H9 (cell line): ENCODE measurements around the gene PPP1R8. TPM values are rescaled to one million over a fixed set of nuclear protein-coding genes. Genes with fewer than 3 reads are reported as not detected.

Source experiments
- DNase-seq: peaks from one replicate; pipeline ENCODE4 v3.0.0-alpha.2; 2017
- H2AFZ ChIP-seq: one replicate; pipeline ENCODE4 v1.6.1; 2013; ENCODE audit warnings: mild to moderate bottlenecking, low read length, control low read depth, moderate library complexity
- H2AK5ac ChIP-seq: 2 replicates; pipeline ENCODE4 v1.6.1; 2013; ENCODE audit warnings: low read length, control low read depth, mixed read lengths; ENCODE audit not compliant: insufficient read length
- H2BK120ac ChIP-seq: one replicate; pipeline ENCODE4 v1.6.1; 2013; ENCODE audit warnings: low read depth, mild to moderate bottlenecking, low read length, control low read depth, inconsistent platforms; ENCODE audit not compliant: poor library complexity, severe bottlenecking
- H2BK12ac ChIP-seq: 2 replicates; pipeline ENCODE4 v1.6.1; 2013; ENCODE audit warnings: low read length, control low read depth, mixed read lengths, low read depth; ENCODE audit not compliant: insufficient read length
- H2BK15ac ChIP-seq: 2 replicates; pipeline ENCODE4 v1.6.1; 2013; ENCODE audit warnings: low read depth, low read length, control low read depth
- H2BK20ac ChIP-seq: one replicate; pipeline ENCODE4 v1.6.1; 2013; ENCODE audit warnings: low read depth, mild to moderate bottlenecking, low read length, control low read depth, inconsistent platforms; ENCODE audit not compliant: poor library complexity, severe bottlenecking
- H2BK5ac ChIP-seq: 2 replicates; pipeline ENCODE4 v1.6.1; 2013; ENCODE audit warnings: low read length, control low read depth, mixed read lengths; ENCODE audit not compliant: insufficient read length
- H3K14ac ChIP-seq: 2 replicates; pipeline ENCODE4 v1.6.1; 2013; ENCODE audit warnings: low read length, control low read depth; ENCODE audit not compliant: insufficient read depth
- H3K18ac ChIP-seq: 2 replicates; pipeline ENCODE4 v1.6.1; 2013; ENCODE audit warnings: low read depth, mild to moderate bottlenecking, mixed read lengths, low read length, control low read depth; ENCODE audit not compliant: insufficient read length
- H3K23ac ChIP-seq: 2 replicates; pipeline ENCODE4 v1.6.1; 2013; ENCODE audit warnings: low read length, control low read depth, mixed read lengths, low read depth; ENCODE audit not compliant: insufficient read length
- H3K23me2 ChIP-seq: 2 replicates; pipeline ENCODE4 v1.6.1; 2013; ENCODE audit warnings: low read depth, mild to moderate bottlenecking, mixed read lengths, low read length, control low read depth; ENCODE audit not compliant: insufficient read length, poor library complexity, severe bottlenecking
- H3K27ac ChIP-seq: 2 replicates; pipeline ENCODE4 v1.5.1; 2013; ENCODE audit warnings: low read length, control low read depth, mixed read lengths, low read depth; ENCODE audit not compliant: insufficient read length
- H3K27me3 ChIP-seq: 2 replicates; pipeline ENCODE4 v1.6.1; 2013; ENCODE audit warnings: low read length, control low read depth, inconsistent platforms; ENCODE audit not compliant: insufficient read depth
- H3K4ac ChIP-seq: 2 replicates; pipeline ENCODE4 v1.6.1; 2013; ENCODE audit warnings: low read depth, mild to moderate bottlenecking, control low read depth, inconsistent platforms, low read length, moderate library complexity
- H3K4me1 ChIP-seq: 2 replicates; pipeline ENCODE4 v1.6.1; 2013; ENCODE audit warnings: low read length, control low read depth, inconsistent platforms; ENCODE audit not compliant: insufficient read depth
- H3K4me2 ChIP-seq: 2 replicates; pipeline ENCODE4 v1.6.1; 2013; ENCODE audit warnings: low read length, control low read depth, mixed read lengths; ENCODE audit not compliant: insufficient read length, insufficient read depth
- H3K56ac ChIP-seq: 2 replicates; pipeline ENCODE4 v1.6.1; 2013; ENCODE audit warnings: low read depth, mild to moderate bottlenecking, mixed read lengths, low read length, control low read depth; ENCODE audit not compliant: insufficient read length
- H3K79me1 ChIP-seq: 2 replicates; pipeline ENCODE4 v1.6.1; 2013; ENCODE audit warnings: low read depth, mild to moderate bottlenecking, moderate library complexity, low read length, control low read depth, inconsistent platforms; ENCODE audit not compliant: insufficient read depth, poor library complexity, severe bottlenecking
- H3K79me2 ChIP-seq: 2 replicates; pipeline ENCODE4 v1.6.1; 2013; ENCODE audit warnings: low read length, control low read depth, inconsistent platforms; ENCODE audit not compliant: insufficient read depth
- H3K9ac ChIP-seq: 2 replicates; pipeline ENCODE4 v1.6.1; 2013; ENCODE audit warnings: low read length, control low read depth, mixed read lengths; ENCODE audit not compliant: insufficient read length; ENCODE audit errors: extremely low read depth
- H3K9me3 ChIP-seq: one replicate; pipeline ENCODE4 v1.6.1; 2013; ENCODE audit warnings: low read depth, low read length, inconsistent platforms; ENCODE audit not compliant: control insufficient read depth
- H3T11ph ChIP-seq: one replicate; pipeline ENCODE4 v1.6.1; 2013; ENCODE audit warnings: mild to moderate bottlenecking, low read length, control low read depth, inconsistent platforms
- H4K20me1 ChIP-seq: one replicate; pipeline ENCODE4 v1.6.1; 2013; ENCODE audit not compliant: control insufficient read depth, insufficient read length, insufficient read depth
- H4K5ac ChIP-seq: 2 replicates; pipeline ENCODE4 v1.6.1; 2013; ENCODE audit warnings: low read depth, mild to moderate bottlenecking, mixed read lengths, low read length, control low read depth; ENCODE audit not compliant: insufficient read length
- H4K8ac ChIP-seq: replicated peaks from 2 replicates; pipeline ENCODE4 v1.6.1; 2013; ENCODE audit warnings: low read length, control low read depth, mixed read lengths, low read depth; ENCODE audit not compliant: insufficient read length
- H4K91ac ChIP-seq: 2 replicates; pipeline ENCODE4 v1.6.1; 2013; ENCODE audit warnings: low read depth, mild to moderate bottlenecking, moderate library complexity, mixed read lengths, low read length, control low read depth; ENCODE audit not compliant: insufficient read length
- H3K27ac Mint-ChIP-seq, 3 experiments: 2 replicates in 2 of 3; 3 replicates in 1 of 3; pipeline ENCODE4 v1.8.0; 2020 to 2021; ENCODE audit warnings: mixed read lengths in 3 of 3, mild to moderate bottlenecking in 1 of 3, moderate library complexity in 1 of 3
- H3K27me3 Mint-ChIP-seq: 2 replicates; pipeline ENCODE4 v1.8.0; 2021; ENCODE audit warnings: low read depth, mild to moderate bottlenecking, moderate library complexity, mixed read lengths
- H3K36me3 Mint-ChIP-seq, 3 experiments: 2 replicates in 2 of 3; 3 replicates in 1 of 3; pipeline ENCODE4 v1.8.0; 2020 to 2021; ENCODE audit warnings: low read depth in 3 of 3, mixed read lengths in 3 of 3; ENCODE audit not compliant: insufficient read depth in 1 of 3
- H3K4me1 Mint-ChIP-seq, 2 experiments: 2 replicates each; pipeline ENCODE4 v1.8.0; 2020; ENCODE audit warnings: mixed read lengths in 2 of 2
- H3K4me3 Mint-ChIP-seq, 2 experiments: 2 replicates in 1 of 2; 3 replicates in 1 of 2; pipeline ENCODE4 v1.8.0; 2020 to 2021; ENCODE audit warnings: mild to moderate bottlenecking in 2 of 2, mixed read lengths in 2 of 2, moderate library complexity in 1 of 2
- H3K9me3 Mint-ChIP-seq, 2 experiments: 2 replicates in 1 of 2; 3 replicates in 1 of 2; pipeline ENCODE4 v1.8.0; 2020; ENCODE audit warnings: mild to moderate bottlenecking in 2 of 2, mixed read lengths in 2 of 2, moderate library complexity in 1 of 2
- CTCF ChIP-seq: fragments of 200-600 bp; sonication (generic); conservative IDR thresholded peaks from 3 replicates; pipeline ENCODE4 v1.8.0; 2021; ENCODE audit warnings: antibody characterized with exemption, mild to moderate bottlenecking
- WGBS: extraction: QIAGEN DNeasy Blood & Tissue Kit; methylation state at CpG from one replicate; pipeline ENCODE4 v1.1.7; 2013; ENCODE audit warnings: missing lambda C conversion rate, low lambda C conversion rate, mixed read lengths; ENCODE audit not compliant: insufficient read length; ENCODE audit errors: extremely low coverage; 5-methylcytosine and 5-hydroxymethylcytosine counted together
- total RNA-seq: library from RNA; stranded (reverse); gene quantifications from 2 replicates; pipeline ENCODE4 v1.2.1, GENCODE V29; 2021

Gene PPP1R8
- total RNA-seq, 1 experiment from 2014 or later = 58.8 TPM

- H4K91ac ChIP-seq = no peak overlapping the region
- H4K8ac ChIP-seq = no peak overlapping the region
- no peak overlapping the region for H3K14ac ChIP-seq
- no peak overlapping the region for H2BK5ac ChIP-seq
- no peak overlapping the region for H3K4me3 Mint-ChIP-seq
- no peaks in the 10 kb centered on the region for H3K9me3 ChIP-seq
- no CpG with 5 or more reads among the region's 2 CpGs for WGBS
- no peaks in the 10 kb centered on the region for H4K20me1 ChIP-seq
- H3K4me1 Mint-ChIP-seq = no peaks in the 10 kb centered on the region
- H3K23me2 ChIP-seq = no peaks in the 10 kb centered on the region
- H2AFZ ChIP-seq = no peak overlapping the region
- no peak overlapping the region for H3K4ac ChIP-seq
- no peak overlapping the region for H4K5ac ChIP-seq
- H2BK20ac ChIP-seq = no peak overlapping the region
- TF ChIP-seq CTCF = no peak
- 0 out of 7 replicates have a peak overlapping the region, but pooled peaks of 1 of the 3 experiments have one; percentile 39 for H3K27ac Mint-ChIP-seq
- H3K4me1 ChIP-seq = no peaks in the 10 kb centered on the region
- no peak for DNase-seq
- peaks cover 2 to 18% (median 3%) of the 10 kb centered on the region in 3 experiments; a peak in 4 of 7 replicates for H3K36me3 Mint-ChIP-seq
- H2BK15ac ChIP-seq = no peak overlapping the region
- no peaks in the 10 kb centered on the region for H3K9me3 Mint-ChIP-seq
- H3T11ph ChIP-seq = no peak overlapping the region
- no peaks in the 10 kb centered on the region for H3K27me3 ChIP-seq
- no peak overlapping the region for H2BK12ac ChIP-seq
- H3K79me1 ChIP-seq = no peaks in the 10 kb centered on the region
- H3K27me3 Mint-ChIP-seq = no peaks in the 10 kb centered on the region
- no peak overlapping the region for H3K23ac ChIP-seq
- no peak overlapping the region for H2BK120ac ChIP-seq
- H3K56ac ChIP-seq = no peak overlapping the region
- no peak overlapping the region for H3K4me2 ChIP-seq
- H3K18ac ChIP-seq = no peak overlapping the region
- no peak overlapping the region for H3K27ac ChIP-seq
- no peaks in the 10 kb centered on the region for H3K79me2 ChIP-seq
- H2AK5ac ChIP-seq = no peak overlapping the region
- H3K9ac ChIP-seq = no peak overlapping the region
These were observed 13.5 kb upstream of the PPP1R8 start for GRCh38 chr1:27816921-27817630.
